Nephron (organoid): ENCODE measurements around the gene POR.

Experiments used
- H3K27ac Mint-ChIP-seq, 3 experiments: 2 replicates each; pipeline ENCODE4 v1.8.0; 2020; ENCODE audit warnings: mixed read lengths in 3 of 3, mild to moderate bottlenecking in 2 of 3, moderate library complexity in 1 of 3
- H3K27me3 Mint-ChIP-seq: 2 replicates; pipeline ENCODE4 v1.8.0; 2021; ENCODE audit warnings: low read depth, mild to moderate bottlenecking, moderate library complexity, mixed read lengths
- H3K36me3 Mint-ChIP-seq: 2 replicates; pipeline ENCODE4 v1.8.0; 2020; ENCODE audit warnings: low read depth, mixed read lengths
- H3K4me1 Mint-ChIP-seq: 2 replicates; pipeline ENCODE4 v1.8.0; 2020; ENCODE audit warnings: mixed read lengths
- H3K4me3 Mint-ChIP-seq, 3 experiments: 2 replicates each; pipeline ENCODE4 v1.8.0; 2020; ENCODE audit warnings: mild to moderate bottlenecking in 3 of 3, mixed read lengths in 3 of 3, moderate library complexity in 2 of 3
- H3K9me3 Mint-ChIP-seq: 2 replicates; pipeline ENCODE4 v1.8.0; 2020; ENCODE audit warnings: mixed read lengths
- CTCF ChIP-seq, 3 experiments: fragments of 200-600 bp; sonication (generic); IDR thresholded peaks; one replicate each; pipeline ENCODE4 v1.5.0; 2021; ENCODE audit warnings: antibody characterized with exemption in 3 of 3; ENCODE audit not compliant: unreplicated experiment in 3 of 3

Gene POR

GRCh38 chr7:75950111-75950681 lies 35.2 kb downstream of the POR start:
- Mint-ChIP-seq H3K4me1 (peaks cover 25% of the 10 kb centered on the region), H3K9me3 (no peaks in the 10 kb centered on the region), H3K27me3 (no peaks in the 10 kb centered on the region)

GRCh38 chr7:75951506-75951905 lies 36.6 kb downstream of the POR start:
- H3K27ac Mint-ChIP-seq, result no peak overlapping the region
- no peaks in the 10 kb centered on the region for H3K9me3 Mint-ChIP-seq
- H3K36me3 Mint-ChIP-seq, result peaks cover 17% of the 10 kb centered on the region
- no peaks in the 10 kb centered on the region for H3K27me3 Mint-ChIP-seq
- no peak for TF ChIP-seq CTCF (IDR thresholded peaks at IDR 0.05; ENCODE audit: unreplicated experiment in 3 of 3)
- H3K4me1 Mint-ChIP-seq, result peaks cover 25% of the 10 kb centered on the region
- no peak overlapping the region for H3K4me3 Mint-ChIP-seq

More at GRCh38 chr7:75950111-75950681, 35.2 kb downstream of the POR start:
- Mint-ChIP-seq H3K36me3 (peaks cover 15% of the 10 kb centered on the region), H3K4me3 (no peak overlapping the region), H3K27ac (peak overlapping the region; percentile 16 to 39 (median 20))
- TF ChIP-seq CTCF (IDR thresholded peaks at IDR 0.05; ENCODE audit: unreplicated experiment in 3 of 3), result no peak

GRCh38 chr7:75953431-75953830 lies 38.5 kb downstream of the POR start:
- Mint-ChIP-seq H3K27ac (no peak overlapping the region), H3K4me3 (no peak overlapping the region), H3K27me3 (no peaks in the 10 kb centered on the region), H3K9me3 (no peaks in the 10 kb centered on the region), H3K36me3 (peaks cover 18% of the 10 kb centered on the region), H3K4me1 (peaks cover 24% of the 10 kb centered on the region)
- no peak for TF ChIP-seq CTCF (IDR thresholded peaks at IDR 0.05; ENCODE audit: unreplicated experiment in 3 of 3)

- H3K27ac Mint-ChIP-seq, result no peak overlapping the region
- no peak overlapping the region for H3K4me3 Mint-ChIP-seq
- TF ChIP-seq CTCF (IDR thresholded peaks at IDR 0.05; ENCODE audit: unreplicated experiment in 3 of 3), result no peak
- no peaks in the 10 kb centered on the region for H3K27me3 Mint-ChIP-seq
- peaks cover 23% of the 10 kb centered on the region for H3K36me3 Mint-ChIP-seq
- no peaks in the 10 kb centered on the region for H3K9me3 Mint-ChIP-seq
- H3K4me1 Mint-ChIP-seq, result peaks cover 19% of the 10 kb centered on the region
Measured at GRCh38 chr7:75953931-75954330, 39.0 kb downstream of the POR start.

GRCh38 chr7:75955331-75955955 lies 40.5 kb downstream of the POR start:
- Mint-ChIP-seq H3K27ac (peak overlapping the region in 1 of 3 experiments; percentile 22), H3K4me1 (peaks cover 13% of the 10 kb centered on the region), H3K9me3 (no peaks in the 10 kb centered on the region), H3K27me3 (no peaks in the 10 kb centered on the region), H3K4me3 (no peak overlapping the region), H3K36me3 (peaks cover 30% of the 10 kb centered on the region)
- no peak for TF ChIP-seq CTCF (IDR thresholded peaks at IDR 0.05; ENCODE audit: unreplicated experiment in 3 of 3)
